Keratinocyte (primary cell): ENCODE measurements around the gene GNB5.

ENCODE experiments used
- CTCF ChIP-seq, 3 experiments: IDR thresholded peaks in 1 of 3; conservative IDR thresholded peaks in 1 of 3; optimal IDR thresholded peaks in 1 of 3; 2 replicates in 2 of 3; 3 replicates in 1 of 3; pipeline versions ENCODE3 to v1.5.1; 2011; ENCODE audit warnings: low read length in 3 of 3, mild to moderate bottlenecking in 3 of 3, moderate library complexity in 2 of 3, control low read depth in 1 of 3, inconsistent platforms in 1 of 3; ENCODE audit not compliant: insufficient read depth in 2 of 3; ENCODE audit errors: extremely low read depth in 1 of 3
- EZH2 ChIP-seq: IDR thresholded peaks from one replicate; pipeline ENCODE4 v1.6.1; 2012; ENCODE audit warnings: inconsistent platforms, mild to moderate bottlenecking, low read length, moderate library complexity

- TF ChIP-seq CTCF (optimal IDR thresholded peaks at IDR 0.05 in 1 of 3, IDR thresholded peaks at IDR 0.05 in 1 of 3, conservative IDR thresholded peaks at IDR 0.05 in 1 of 3; ENCODE audit: extremely low read depth in 1 of 3, insufficient read depth in 2 of 3, low read length in 3 of 3) (no peak), EZH2 (no peak)
Measured at GRCh38 chr15:52181938-52182780, 9.0 kb downstream of the GNB5 start.
